HCT116 (cell line): Measurements from ENCODE around the gene CHRND. TPM values are rescaled to one million over a fixed set of nuclear protein-coding genes. Genes with fewer than 3 reads are reported as not detected.

ENCODE experiments used
- ATAC-seq: fragments of 200-7000 bp; cut with Tn5 transposase; 2 replicates; pipeline ENCODE4 v1.9.1; 2020; ENCODE audit warnings: mild to moderate bottlenecking, moderate library complexity
- BruUV-seq: library from RNA; stranded (reverse); fragments of 400-500 nt; replicated peaks from 2 replicates; lab custom pipeline; 2021; lab: Mats Ljungman, UMichigan
- CTCF ChIA-PET: fragments of 300-600 bp; sonication (Branson Sonifier 250); formaldehyde crosslinking; loops from one replicate; lab custom pipeline; 2021; ENCODE audit warnings: antibody characterized with exemption; lab: Charles Lee
- POLR2A ChIA-PET: fragments of 300-600, 350-600 bp; sonication (Branson Sonifier 250); formaldehyde crosslinking; loops from one replicate; lab custom pipeline; 2021; ENCODE audit warnings: antibody characterized with exemption; lab: Charles Lee
- RAD21 ChIA-PET, 2 experiments: fragments of 300-600 bp; sonication (Branson Sonifier 250); formaldehyde crosslinking; loops; one replicate each; lab custom pipeline; 2023; ENCODE audit warnings: low total read pairs in 2 of 2; ENCODE audit not compliant: uncharacterized antibody in 2 of 2, unreplicated experiment in 2 of 2, low non-redundant PET in 1 of 2; lab: Charles Lee
- DNase-seq: peaks from one replicate; pipeline ENCODE4 v3.0.0-alpha.2; 2010; ENCODE audit warnings: low read depth, low spot score
- H2AFZ ChIP-seq: fragments of 200-600 bp; shearing (Covaris generic), sonication (generic); 2 replicates; pipeline ENCODE4 v1.6.1; 2017; ENCODE audit warnings: low read depth, mixed run types, mixed read lengths, antibody characterized with exemption, low read length; ENCODE audit not compliant: poor library complexity, severe bottlenecking
- H3K27ac ChIP-seq: 2 replicates; pipeline ENCODE4 v1.5.1; 2012; ENCODE audit warnings: low read depth, low read length
- H3K27me3 ChIP-seq: fragments of 200-600 bp; sonication (generic); 2 replicates; pipeline ENCODE4 v1.6.1; 2016; ENCODE audit warnings: mixed run types, low read length, mixed read lengths; ENCODE audit not compliant: insufficient read depth
- H3K36me3 ChIP-seq, 2 experiments: fragments of 200-500 bp in 1 of 2; fragments of 200-600 bp in 1 of 2; sonication (Bioruptor generic) in 1 of 2; sonication (generic) in 1 of 2; 2 replicates each; pipeline versions ENCODE4 v1.5.1 to v1.6.1; 2014 to 2016; ENCODE audit warnings: low read length in 2 of 2, inconsistent platforms in 1 of 2, mixed read lengths in 1 of 2, mixed run types in 1 of 2; ENCODE audit not compliant: insufficient read depth in 2 of 2, control insufficient read depth in 1 of 2
- H3K4me1 ChIP-seq, 2 experiments: fragments of 200-600 bp in 1 of 2; sonication (generic) in 1 of 2; 2 replicates each; pipeline versions ENCODE4 v1.5.1 to v1.6.1; 2012 to 2017; ENCODE audit warnings: low read length in 2 of 2, inconsistent platforms in 1 of 2, mild to moderate bottlenecking in 1 of 2, mixed read lengths in 1 of 2, mixed run types in 1 of 2, moderate library complexity in 1 of 2; ENCODE audit not compliant: insufficient read depth in 2 of 2, control insufficient read depth in 1 of 2
- H3K4me2 ChIP-seq: fragments of 200-600 bp; sonication (generic); 2 replicates; pipeline ENCODE4 v1.6.1; 2017; ENCODE audit warnings: mixed run types, low read length, mixed read lengths
- H3K4me3 ChIP-seq, 2 experiments: fragments of 200-600 bp in 1 of 2; sonication (generic) in 1 of 2; replicated peaks in 1 of 2; 2 replicates each; pipeline ENCODE4 v1.5.1; 2011 to 2016; ENCODE audit warnings: low read length in 2 of 2, control low read depth in 1 of 2, low read depth in 1 of 2, mild to moderate bottlenecking in 1 of 2, mixed read lengths in 1 of 2, mixed run types in 1 of 2
- H3K79me2 ChIP-seq: fragments of 200-600 bp; sonication (generic); 2 replicates; pipeline ENCODE4 v1.6.1; 2017; ENCODE audit warnings: mild to moderate bottlenecking, mixed run types, low read length, moderate library complexity, mixed read lengths; ENCODE audit not compliant: insufficient read depth
- H3K9ac ChIP-seq: fragments of 200-600 bp; sonication (generic); 2 replicates; pipeline ENCODE4 v1.6.1; 2016; ENCODE audit warnings: low read length, mixed read lengths
- H3K9me2 ChIP-seq: fragments of 200-600 bp; sonication (generic), shearing (Covaris generic); 2 replicates; pipeline ENCODE4 v1.6.1; 2017; ENCODE audit warnings: mixed run types, mild to moderate bottlenecking, moderate library complexity; ENCODE audit not compliant: insufficient read depth
- H3K9me3 ChIP-seq, 2 experiments: fragments of 200-500 bp in 1 of 2; fragments of 200-600 bp in 1 of 2; sonication (Bioruptor generic) in 1 of 2; sonication (generic) in 1 of 2; 2 replicates each; pipeline ENCODE4 v1.6.1; 2014 to 2017; ENCODE audit warnings: low read length in 2 of 2, mixed read lengths in 2 of 2, inconsistent platforms in 1 of 2, low read depth in 1 of 2, mild to moderate bottlenecking in 1 of 2, mixed run types in 1 of 2, moderate library complexity in 1 of 2; ENCODE audit not compliant: control insufficient read depth in 1 of 2, insufficient read depth in 1 of 2
- H4K20me1 ChIP-seq: fragments of 200-600 bp; sonication (generic), shearing (Covaris generic); 2 replicates; pipeline ENCODE4 v1.6.1; 2017; ENCODE audit warnings: mixed run types, mild to moderate bottlenecking, moderate library complexity; ENCODE audit not compliant: insufficient read depth
- CTCF ChIP-seq, 3 experiments: fragments of 200-600 bp in 1 of 3; sonication (generic) in 1 of 3; IDR thresholded peaks in 2 of 3; conservative IDR thresholded peaks in 1 of 3; 2 replicates each; pipeline ENCODE4 v1.5.1; 2012 to 2017; ENCODE audit warnings: low read depth in 2 of 3, low read length in 2 of 3, antibody characterized with exemption in 1 of 3, borderline replicate concordance in 1 of 3, control low read depth in 1 of 3, mild to moderate bottlenecking in 1 of 3, mixed read lengths in 1 of 3, mixed run types in 1 of 3, moderate library complexity in 1 of 3; ENCODE audit not compliant: insufficient read depth in 1 of 3
- EGR1 ChIP-seq: IDR thresholded peaks from 2 replicates; pipeline ENCODE4 v1.6.1; 2012; ENCODE audit warnings: low read depth
- EZH2phosphoT487 ChIP-seq: fragments of 200-600 bp; IDR thresholded peaks from 2 replicates; pipeline ENCODE4 v1.6.1; 2018; ENCODE audit warnings: antibody characterized with exemption, borderline replicate concordance
- JUND ChIP-seq: IDR thresholded peaks from 2 replicates; pipeline ENCODE4 v1.6.1; 2012
- POLR2A ChIP-seq: IDR thresholded peaks from 2 replicates; pipeline ENCODE4 v1.7.0; 2011; ENCODE audit warnings: borderline replicate concordance; ENCODE audit not compliant: insufficient read depth, insufficient read length; ENCODE audit errors: extremely low read depth
- POLR2AphosphoS5 ChIP-seq: IDR thresholded peaks from 2 replicates; pipeline ENCODE4 v1.6.1; 2011; ENCODE audit warnings: mild to moderate bottlenecking, low read depth, low read length, moderate library complexity
- RAD21 ChIP-seq: IDR thresholded peaks from 2 replicates; pipeline ENCODE4 v1.6.1; 2012; ENCODE audit warnings: low read depth, mild to moderate bottlenecking
- REST ChIP-seq: IDR thresholded peaks from 2 replicates; pipeline ENCODE4 v1.6.1; 2012; ENCODE audit warnings: low read depth
- SIN3A ChIP-seq: IDR thresholded peaks from 2 replicates; pipeline ENCODE4 v1.6.1; 2012; ENCODE audit warnings: low read depth
- SP1 ChIP-seq: IDR thresholded peaks from 2 replicates; pipeline ENCODE4 v1.6.1; 2012; ENCODE audit warnings: low read depth
- SRF ChIP-seq: IDR thresholded peaks from 2 replicates; pipeline ENCODE4 v1.6.1; 2012; ENCODE audit warnings: low read depth
- TCF7L2 ChIP-seq: IDR thresholded peaks from 2 replicates; pipeline ENCODE4 v1.7.0; 2011; ENCODE audit warnings: borderline replicate concordance, inconsistent platforms; ENCODE audit not compliant: insufficient read depth, insufficient read length; ENCODE audit errors: extremely low read depth
- YY1 ChIP-seq: IDR thresholded peaks from 2 replicates; pipeline ENCODE4 v1.6.1; 2011; ENCODE audit warnings: low read length, low read depth, moderate library complexity, mild to moderate bottlenecking; ENCODE audit not compliant: insufficient replicate concordance; ENCODE audit errors: extremely low read depth
- ZBTB33 ChIP-seq: IDR thresholded peaks from 2 replicates; pipeline ENCODE4 v1.6.1; 2011; ENCODE audit warnings: mild to moderate bottlenecking, low read length, moderate library complexity; ENCODE audit not compliant: insufficient replicate concordance; ENCODE audit errors: extremely low read depth
- ZFX ChIP-seq: fragments of 450-650 bp; IDR thresholded peaks from 2 replicates; pipeline ENCODE4 v1.6.1; 2017
- intact Hi-C: fragments of 100-400 bp; cut with micrococcal nuclease; formaldehyde crosslinking; loops from 2 replicates; pipeline ENCODE4 v1.10.0; 2022
- total RNA-seq: library from RNA; stranded (reverse); gene quantifications from one replicate; pipeline ENCODE4 v1.2.1, GENCODE V29; 2021; ENCODE audit not compliant: unreplicated experiment
- TF ChIP-seq, protein P1 (sequence below): IDR thresholded peaks from 2 replicates; pipeline ENCODE4 v1.6.1; 2012

The CHRND gene
- total RNA-seq, 1 experiment from 2014 or later, result not detected

DNA sequence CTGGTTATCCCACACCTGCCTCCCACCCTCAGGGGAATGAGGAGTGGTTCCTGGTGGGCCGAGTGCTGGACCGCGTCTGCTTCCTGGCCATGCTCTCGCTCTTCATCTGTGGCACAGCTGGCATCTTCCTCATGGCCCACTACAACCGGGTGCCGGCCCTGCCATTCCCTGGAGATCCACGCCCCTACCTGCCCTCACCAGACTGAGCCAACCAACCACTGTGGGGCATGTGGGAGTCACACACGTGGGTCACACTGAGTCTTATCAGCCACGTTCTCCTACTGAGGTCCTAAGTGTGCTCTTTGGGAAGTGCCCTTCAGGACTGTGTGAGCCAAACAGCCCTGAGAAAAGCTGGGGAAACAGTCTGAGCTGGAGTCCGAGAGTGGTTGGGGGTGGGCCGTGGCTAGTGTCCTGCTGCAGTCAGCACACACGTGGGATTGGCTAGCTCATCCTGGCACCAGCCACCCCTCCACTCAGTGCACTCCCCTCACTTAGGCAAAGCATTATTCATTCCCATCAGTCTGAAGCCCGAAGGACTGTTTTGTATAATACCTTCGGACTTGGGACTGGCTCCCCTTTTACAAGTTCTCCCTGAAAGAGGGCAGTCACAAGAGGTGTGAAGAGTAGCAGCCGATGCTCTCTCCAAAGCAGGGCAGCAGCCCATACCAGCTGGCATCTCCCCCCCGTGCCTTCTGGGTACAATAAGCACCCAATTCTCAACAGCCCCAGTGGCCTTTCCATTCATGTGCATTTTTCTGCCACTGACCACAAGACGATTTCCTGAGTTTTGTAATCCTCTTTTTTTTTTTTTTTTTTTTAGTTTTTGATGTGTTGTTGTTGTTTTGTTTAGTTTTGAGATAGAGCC, 19.8 kb downstream of the CHRND start:
- no peak overlapping the region for H3K27ac ChIP-seq
- ATAC-seq (no peak), DNase-seq (no peak)
- peaks cover 2 to 12% of the 10 kb centered on the region in 2 experiments; a peak in 2 of 4 replicates for H3K36me3 ChIP-seq
- no peaks in the 10 kb centered on the region; a peak in 1 of 4 replicates for H3K9me3 ChIP-seq
- no peak overlapping the region for H3K9ac ChIP-seq
- no peaks in the 10 kb centered on the region for H3K9me2 ChIP-seq
- no peak overlapping the region for H3K4me3 ChIP-seq
- peaks cover 0 to 7% of the 10 kb centered on the region in 2 experiments; a peak in 2 of 4 replicates for H3K4me1 ChIP-seq
- ChIA-PET CTCF (no interaction called here), POLR2A (no interaction called here), RAD21 (no interaction called here)
- no peaks in the 10 kb centered on the region for H3K27me3 ChIP-seq
- no peaks in the 10 kb centered on the region for H4K20me1 ChIP-seq
- no peak for TF ChIP-seq SIN3A
- no peak for TF ChIP-seq TCF7L2
- no peak for TF ChIP-seq SRF
- no peak for TF ChIP-seq JUND
- TF ChIP-seq REST, result no peak
- no peak for TF ChIP-seq ZBTB33
- TF ChIP-seq ZFX, result no peak
- TF ChIP-seq YY1, result no peak
- TF ChIP-seq, protein P1, sequence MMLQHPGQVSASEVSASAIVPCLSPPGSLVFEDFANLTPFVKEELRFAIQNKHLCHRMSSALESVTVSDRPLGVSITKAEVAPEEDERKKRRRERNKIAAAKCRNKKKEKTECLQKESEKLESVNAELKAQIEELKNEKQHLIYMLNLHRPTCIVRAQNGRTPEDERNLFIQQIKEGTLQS, result no peak
- no peak for TF ChIP-seq SP1
- TF ChIP-seq EGR1, result no peak
- no peak for TF ChIP-seq EZH2phosphoT487
- TF ChIP-seq CTCF (IDR thresholded peaks at IDR 0.05 in 2 of 3, conservative IDR thresholded peaks at IDR 0.05 in 1 of 3; ENCODE audit: borderline replicate concordance in 1 of 3, insufficient read depth in 1 of 3, low read depth in 2 of 3, low read length in 2 of 3), result no peak
- TF ChIP-seq POLR2AphosphoS5, result no peak
- TF ChIP-seq RAD21, result no peak
- TF ChIP-seq POLR2A, result no peak
- H3K79me2 ChIP-seq, result peaks cover 31% of the 10 kb centered on the region
- intact Hi-C loops, result no loop called here
- no peak overlapping the region for H3K4me2 ChIP-seq
- H2AFZ ChIP-seq, result no peak overlapping the region
- no TSS peak for BruUV-seq
